Smooth muscle cell (in vitro differentiated cells): Measurements from ENCODE around the gene LMNB1. TPM values are rescaled to one million over a fixed set of nuclear protein-coding genes. Genes with fewer than 3 reads are reported as not detected.
"Not testable (repeated sequence)": the region's sequence is repeated elsewhere in the genome, so short reads cannot be mapped to it uniquely, and the experiment has no call there.

Experiments
- DNase-seq: peaks from one replicate; lab custom pipeline; 2025; ENCODE audit not compliant: unreplicated experiment; lab: John Stamatoyannopoulos, UW
- H2AFZ ChIP-seq: fragments of 200-600 bp; sonication (generic); 2 replicates; pipeline ENCODE4 v1.6.0; 2016; ENCODE audit warnings: antibody characterized with exemption, low read depth, mild to moderate bottlenecking
- H3F3A ChIP-seq: fragments of 200-600 bp; sonication (generic); 2 replicates; pipeline ENCODE4 v1.6.0; 2017; ENCODE audit warnings: antibody characterized with exemption, low read depth
- H3K27ac ChIP-seq: fragments of 200-600 bp; sonication (generic); 2 replicates; pipeline ENCODE4 v1.5.1; 2016; ENCODE audit warnings: low read depth, mild to moderate bottlenecking
- H3K27me3 ChIP-seq: fragments of 200-600 bp; sonication (generic); 2 replicates; pipeline ENCODE4 v1.6.1; 2016; ENCODE audit warnings: low read depth, mild to moderate bottlenecking
- H3K36me3 ChIP-seq: fragments of 200-600 bp; sonication (generic); 2 replicates; pipeline ENCODE4 v1.5.1; 2016; ENCODE audit warnings: low read depth
- H3K4me1 ChIP-seq: fragments of 200-600 bp; sonication (generic); 2 replicates; pipeline ENCODE4 v1.5.1; 2016; ENCODE audit warnings: low read depth
- H3K4me2 ChIP-seq: fragments of 200-600 bp; sonication (generic); 2 replicates; pipeline ENCODE4 v1.6.0; 2016; ENCODE audit warnings: mild to moderate bottlenecking
- H3K4me3 ChIP-seq: fragments of 200-600 bp; sonication (generic); 2 replicates; pipeline ENCODE4 v1.5.1; 2016; ENCODE audit warnings: mild to moderate bottlenecking
- H3K79me2 ChIP-seq: fragments of 200-600 bp; sonication (generic); 2 replicates; pipeline ENCODE4 v1.6.0; 2016; ENCODE audit warnings: low read depth, mild to moderate bottlenecking
- H3K9ac ChIP-seq: fragments of 200-600 bp; sonication (generic); 2 replicates; pipeline ENCODE4 v1.6.0; 2016; ENCODE audit warnings: low read depth
- H3K9me3 ChIP-seq: fragments of 200-600 bp; sonication (generic); replicated peaks from 2 replicates; pipeline ENCODE4 v1.5.1; 2016; ENCODE audit warnings: low read depth
- H4K20me1 ChIP-seq: fragments of 200-600 bp; sonication (generic); 2 replicates; pipeline ENCODE4 v1.6.0; 2016; ENCODE audit warnings: low read depth
- WGBS: methylation state at CpG from one replicate; pipeline ENCODE4 v1.1.7; 2016; ENCODE audit warnings: low lambda C conversion rate; 5-methylcytosine and 5-hydroxymethylcytosine counted together
- polyA plus RNA-seq: library from polyadenylated mRNA; unstranded; fragments of >200 nt; fragmentation: Nextera tagmentation; extraction: Ambion mirVana; gene quantifications from 2 replicates; pipeline ENCODE4 v1.2.1, GENCODE V29; 2016
- total RNA-seq: library from RNA; depleted of rRNA; stranded (reverse); fragments of >200 nt; gene quantifications from 2 replicates; pipeline ENCODE4 v1.2.3, GENCODE V29; 2014
- TF ChIP-seq, protein P1 (sequence below): fragments of 200-600 bp; sonication (generic); IDR thresholded peaks from 2 replicates; pipeline ENCODE4 v1.5.1; 2017; ENCODE audit warnings: borderline replicate concordance, mild to moderate bottlenecking, antibody characterized with exemption; ENCODE audit not compliant: insufficient read depth, poor library complexity, severe bottlenecking

The LMNB1 gene, protein sequence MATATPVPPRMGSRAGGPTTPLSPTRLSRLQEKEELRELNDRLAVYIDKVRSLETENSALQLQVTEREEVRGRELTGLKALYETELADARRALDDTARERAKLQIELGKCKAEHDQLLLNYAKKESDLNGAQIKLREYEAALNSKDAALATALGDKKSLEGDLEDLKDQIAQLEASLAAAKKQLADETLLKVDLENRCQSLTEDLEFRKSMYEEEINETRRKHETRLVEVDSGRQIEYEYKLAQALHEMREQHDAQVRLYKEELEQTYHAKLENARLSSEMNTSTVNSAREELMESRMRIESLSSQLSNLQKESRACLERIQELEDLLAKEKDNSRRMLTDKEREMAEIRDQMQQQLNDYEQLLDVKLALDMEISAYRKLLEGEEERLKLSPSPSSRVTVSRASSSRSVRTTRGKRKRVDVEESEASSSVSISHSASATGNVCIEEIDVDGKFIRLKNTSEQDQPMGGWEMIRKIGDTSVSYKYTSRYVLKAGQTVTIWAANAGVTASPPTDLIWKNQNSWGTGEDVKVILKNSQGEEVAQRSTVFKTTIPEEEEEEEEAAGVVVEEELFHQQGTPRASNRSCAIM
- total RNA-seq (27.7 and 32.5 TPM in 2 replicates), polyA plus RNA-seq (6.4 and 8.4 TPM in 2 replicates)

DNA sequence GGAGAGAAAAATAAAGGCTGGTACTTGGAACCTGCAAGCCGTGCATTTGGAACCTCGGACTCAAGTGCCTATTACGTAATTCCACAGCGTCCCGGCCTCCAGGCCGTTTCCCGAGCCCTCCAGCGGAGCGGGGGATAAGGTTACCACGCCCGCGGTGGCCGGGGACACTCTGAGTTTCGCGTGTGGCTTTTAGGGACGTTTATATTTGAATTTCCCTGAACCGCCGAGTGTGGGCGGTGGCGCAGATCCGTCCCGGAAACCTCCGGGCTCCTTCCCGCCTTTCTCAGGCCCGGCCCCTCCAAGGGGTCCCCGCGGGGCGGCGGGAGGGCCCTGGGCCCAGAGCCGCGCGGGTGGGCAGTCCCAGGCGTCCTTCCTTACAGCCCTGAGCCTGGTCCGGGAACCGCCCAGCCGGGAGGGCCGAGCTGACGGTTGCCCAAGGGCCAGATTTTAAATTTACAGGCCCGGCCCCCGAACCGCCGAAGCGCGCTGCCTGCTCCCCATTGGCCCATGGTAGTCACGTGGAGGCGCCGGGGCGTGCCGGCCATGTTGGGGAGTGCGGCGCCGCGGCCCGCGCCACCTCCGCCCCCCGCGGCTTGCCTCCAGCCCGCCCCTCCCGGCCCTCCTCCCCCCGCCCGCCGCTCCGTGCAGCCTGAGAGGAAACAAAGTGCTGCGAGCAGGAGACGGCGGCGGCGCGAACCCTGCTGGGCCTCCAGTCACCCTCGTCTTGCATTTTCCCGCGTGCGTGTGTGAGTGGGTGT, at the start of gene LMNB1:
LMNB1 (plus strand) TSS at position 638 of the 758 bp plus-strand sequence. CDS start 373 bp downstream, outside the sequence.
- peak; percentile 87 for DNase-seq
- Histone ChIP-seq H3F3A (peaks cover 12% of the 10 kb centered on the region), H2AFZ (peak within 1 kb of the TSS; percentile 94), H4K20me1 (no peaks in the 10 kb centered on the region), H3K36me3 (no peaks in the 10 kb centered on the region), H3K79me2 (peaks cover 30% of the 10 kb centered on the region), H3K4me2 (peak within 1 kb of the TSS; percentile 85), H3K9me3 (no peaks in the 10 kb centered on the region), H3K4me1 (no peaks in the 10 kb centered on the region), H3K27me3 (no peaks in the 10 kb centered on the region), H3K4me3 (peak within 1 kb of the TSS; percentile 85), H3K9ac (peak within 1 kb of the TSS; percentile 64), H3K27ac (peak within 1 kb of the TSS; percentile 82)
- 1% methylated on average over 74 of the region's 74 CpGs for WGBS
- TF ChIP-seq, protein P1, sequence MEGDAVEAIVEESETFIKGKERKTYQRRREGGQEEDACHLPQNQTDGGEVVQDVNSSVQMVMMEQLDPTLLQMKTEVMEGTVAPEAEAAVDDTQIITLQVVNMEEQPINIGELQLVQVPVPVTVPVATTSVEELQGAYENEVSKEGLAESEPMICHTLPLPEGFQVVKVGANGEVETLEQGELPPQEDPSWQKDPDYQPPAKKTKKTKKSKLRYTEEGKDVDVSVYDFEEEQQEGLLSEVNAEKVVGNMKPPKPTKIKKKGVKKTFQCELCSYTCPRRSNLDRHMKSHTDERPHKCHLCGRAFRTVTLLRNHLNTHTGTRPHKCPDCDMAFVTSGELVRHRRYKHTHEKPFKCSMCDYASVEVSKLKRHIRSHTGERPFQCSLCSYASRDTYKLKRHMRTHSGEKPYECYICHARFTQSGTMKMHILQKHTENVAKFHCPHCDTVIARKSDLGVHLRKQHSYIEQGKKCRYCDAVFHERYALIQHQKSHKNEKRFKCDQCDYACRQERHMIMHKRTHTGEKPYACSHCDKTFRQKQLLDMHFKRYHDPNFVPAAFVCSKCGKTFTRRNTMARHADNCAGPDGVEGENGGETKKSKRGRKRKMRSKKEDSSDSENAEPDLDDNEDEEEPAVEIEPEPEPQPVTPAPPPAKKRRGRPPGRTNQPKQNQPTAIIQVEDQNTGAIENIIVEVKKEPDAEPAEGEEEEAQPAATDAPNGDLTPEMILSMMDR, result no peak

DNA sequence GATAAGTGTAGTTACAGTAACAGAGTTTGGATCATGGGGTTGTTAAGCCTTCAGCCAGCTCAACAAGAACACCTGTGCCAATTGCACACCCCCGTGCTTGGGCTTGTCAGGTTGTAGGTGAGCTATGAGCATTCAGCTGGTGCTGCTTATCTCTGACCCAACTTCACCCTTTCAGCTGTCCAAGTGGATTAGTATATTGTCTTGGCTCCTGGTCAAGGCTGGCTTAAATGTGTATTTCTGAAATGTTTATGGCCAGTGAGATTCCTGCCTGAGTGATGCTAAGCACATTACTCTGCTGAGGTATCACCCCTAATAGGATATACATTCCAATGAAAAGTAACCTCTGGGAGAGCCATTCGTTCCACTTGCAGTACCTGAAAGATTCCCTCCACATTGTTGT, 44.2 kb upstream of the LMNB1 start:
- WGBS, result 58% methylated on average over 2 of the region's 2 CpGs
- DNase-seq, result no peak

DNA sequence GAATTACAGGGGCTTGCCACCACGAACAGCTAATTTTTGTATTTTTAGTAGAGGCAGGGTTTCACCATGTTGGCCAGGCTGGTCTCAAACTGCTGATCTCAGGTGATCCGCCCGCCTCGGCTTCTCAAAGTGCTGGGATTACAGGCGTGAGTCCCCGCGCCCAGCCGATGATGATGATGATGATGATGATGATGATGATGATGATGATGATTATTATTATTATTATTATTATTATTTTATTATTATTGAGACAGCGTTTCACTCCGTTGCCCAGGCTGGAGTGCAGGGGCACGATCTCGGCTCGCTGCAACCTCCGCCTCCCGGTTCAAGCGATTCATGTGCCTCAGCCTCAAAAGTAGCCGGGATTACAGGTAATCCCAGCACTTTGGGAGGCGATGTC, 42.4 kb upstream of the LMNB1 start:
- not testable (repeated sequence) for H3F3A ChIP-seq, H3K4me1 ChIP-seq, H3K27me3 ChIP-seq, H3K4me3 ChIP-seq, H3K36me3 ChIP-seq, H3K79me2 ChIP-seq, H4K20me1 ChIP-seq, H3K9me3 ChIP-seq, DNase-seq, H3K4me2 ChIP-seq, H3K9ac ChIP-seq, H3K27ac ChIP-seq, H2AFZ ChIP-seq
- WGBS, result 96% methylated on average over 18 of the region's 18 CpGs

More for the DNA sequence above, 44.2 kb upstream of the LMNB1 start:
- no peaks in the 10 kb centered on the region for H3K27me3 ChIP-seq
- H3K27ac ChIP-seq, result no peak overlapping the region
- no peaks in the 10 kb centered on the region for H3K79me2 ChIP-seq
- no peaks in the 10 kb centered on the region for H3K36me3 ChIP-seq
- H3K4me1 ChIP-seq, result no peaks in the 10 kb centered on the region
- H2AFZ ChIP-seq, result no peak overlapping the region
- no peaks in the 10 kb centered on the region for H3K9me3 ChIP-seq
- H3K4me2 ChIP-seq, result no peak overlapping the region
- no peak overlapping the region for H3K9ac ChIP-seq
- TF ChIP-seq, protein P1, result no peak
- H3K4me3 ChIP-seq, result no peak overlapping the region
- no peaks in the 10 kb centered on the region for H3F3A ChIP-seq
- no peaks in the 10 kb centered on the region for H4K20me1 ChIP-seq

DNA sequence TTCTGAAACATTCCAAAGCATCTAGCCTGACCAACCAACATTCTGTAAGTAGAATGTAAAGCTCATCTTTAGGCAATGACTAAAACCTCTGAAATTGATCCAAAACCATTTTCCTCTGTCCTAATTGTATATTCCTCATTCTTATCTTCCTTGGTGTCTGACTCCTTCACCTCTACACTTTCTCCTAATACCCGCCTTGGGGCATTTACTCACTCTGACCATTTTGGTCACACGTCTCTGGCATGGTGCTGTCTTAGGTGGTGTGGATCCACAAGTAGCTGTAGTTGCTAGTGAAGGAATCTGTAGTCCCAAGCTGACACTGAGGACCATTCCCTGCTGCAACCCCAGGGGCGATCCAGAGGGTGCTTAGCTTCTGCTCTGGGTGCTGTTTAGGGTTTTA, 40.8 kb upstream of the LMNB1 start:
- Histone ChIP-seq H3K27ac (no peak overlapping the region), H3K4me2 (no peak overlapping the region), H3K27me3 (no peaks in the 10 kb centered on the region)

More for the DNA sequence above, 40.8 kb upstream of the LMNB1 start:
- WGBS, result 63% methylated on average over 3 of the region's 3 CpGs
- Histone ChIP-seq H3K4me3 (no peak overlapping the region), H3F3A (no peaks in the 10 kb centered on the region), H4K20me1 (no peaks in the 10 kb centered on the region), H2AFZ (no peak overlapping the region), H3K9me3 (no peaks in the 10 kb centered on the region), H3K36me3 (no peaks in the 10 kb centered on the region), H3K79me2 (no peaks in the 10 kb centered on the region), H3K9ac (no peak overlapping the region), H3K4me1 (no peaks in the 10 kb centered on the region)
- no peak for DNase-seq
- TF ChIP-seq, protein P1, result no peak
